ENCODE data around the gene TGFBR2.

DNA sequence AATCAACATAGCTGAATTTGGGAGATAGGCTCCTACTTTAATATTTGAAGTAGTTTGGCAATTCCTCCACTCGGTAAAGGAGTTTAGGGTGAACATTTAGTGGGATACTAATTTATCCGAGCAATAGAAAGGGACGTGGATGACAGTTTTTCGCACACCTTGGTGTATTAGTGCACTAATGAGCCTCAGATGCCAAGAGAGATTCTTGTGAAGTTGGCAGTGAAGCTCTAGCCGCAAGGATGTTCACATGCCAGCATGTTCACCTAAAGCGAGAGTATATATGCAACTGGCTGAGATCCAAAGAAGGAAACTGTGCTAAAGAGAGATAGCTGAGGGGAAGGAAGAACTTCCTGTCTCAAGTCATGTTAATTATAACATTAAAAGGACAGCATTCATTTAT, 58.5 kb downstream of the TGFBR2 start:
- TF ChIP-seq, protein P1, sequence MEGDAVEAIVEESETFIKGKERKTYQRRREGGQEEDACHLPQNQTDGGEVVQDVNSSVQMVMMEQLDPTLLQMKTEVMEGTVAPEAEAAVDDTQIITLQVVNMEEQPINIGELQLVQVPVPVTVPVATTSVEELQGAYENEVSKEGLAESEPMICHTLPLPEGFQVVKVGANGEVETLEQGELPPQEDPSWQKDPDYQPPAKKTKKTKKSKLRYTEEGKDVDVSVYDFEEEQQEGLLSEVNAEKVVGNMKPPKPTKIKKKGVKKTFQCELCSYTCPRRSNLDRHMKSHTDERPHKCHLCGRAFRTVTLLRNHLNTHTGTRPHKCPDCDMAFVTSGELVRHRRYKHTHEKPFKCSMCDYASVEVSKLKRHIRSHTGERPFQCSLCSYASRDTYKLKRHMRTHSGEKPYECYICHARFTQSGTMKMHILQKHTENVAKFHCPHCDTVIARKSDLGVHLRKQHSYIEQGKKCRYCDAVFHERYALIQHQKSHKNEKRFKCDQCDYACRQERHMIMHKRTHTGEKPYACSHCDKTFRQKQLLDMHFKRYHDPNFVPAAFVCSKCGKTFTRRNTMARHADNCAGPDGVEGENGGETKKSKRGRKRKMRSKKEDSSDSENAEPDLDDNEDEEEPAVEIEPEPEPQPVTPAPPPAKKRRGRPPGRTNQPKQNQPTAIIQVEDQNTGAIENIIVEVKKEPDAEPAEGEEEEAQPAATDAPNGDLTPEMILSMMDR (IDR thresholded peaks at IDR 0.05; ENCODE audit: low read depth, low read length) = no peak
- TF ChIP-seq EZH2phosphoT487 (IDR thresholded peaks at IDR 0.05; ENCODE audit: low read depth) = no peak
